Measurements from ENCODE around the gene SMIM23.

Gene SMIM23

DNA sequence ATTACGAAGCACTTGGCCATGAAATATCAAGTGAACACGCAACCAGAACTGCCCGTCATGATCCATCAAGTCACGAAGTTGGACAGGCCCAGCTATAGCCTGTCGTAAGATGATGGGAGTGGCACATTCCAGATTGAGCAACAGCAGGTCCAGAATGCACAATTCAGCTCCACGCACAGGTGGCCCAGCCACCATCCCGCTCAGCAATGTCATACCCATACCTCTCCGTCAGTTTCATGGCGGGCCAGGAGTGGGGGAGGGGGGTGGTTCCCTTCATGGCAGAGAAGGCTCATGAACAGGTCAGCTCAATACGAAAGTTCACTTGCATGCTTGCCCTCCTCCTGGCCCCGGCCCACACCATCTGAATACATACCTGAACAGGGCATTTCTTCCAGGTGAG lies 34.9 kb downstream of the SMIM23 start:
- DNase-seq (ENCODE audit: low read depth), result no peak

DNA sequence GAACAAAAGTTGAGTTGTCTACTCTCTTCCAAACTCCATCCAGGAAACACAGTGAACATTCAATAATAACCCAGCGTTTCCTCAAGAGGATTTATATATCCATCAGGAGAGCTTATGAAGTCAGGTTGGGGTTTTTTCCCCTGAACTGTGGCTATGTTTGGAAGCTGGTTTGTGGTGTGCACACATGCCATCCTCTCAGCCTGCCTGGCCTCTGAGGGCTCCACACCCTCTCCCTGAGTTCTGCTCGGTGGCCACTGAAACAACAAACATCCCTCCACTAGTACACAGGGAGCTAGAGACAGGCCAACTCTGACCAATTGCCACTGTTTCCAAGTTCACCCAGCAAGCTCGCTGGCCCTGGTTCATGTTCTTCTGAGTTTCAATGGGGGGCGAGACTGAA lies 35.7 kb downstream of the SMIM23 start:
- DNase-seq (ENCODE audit: low read depth), result no peak

DNA sequence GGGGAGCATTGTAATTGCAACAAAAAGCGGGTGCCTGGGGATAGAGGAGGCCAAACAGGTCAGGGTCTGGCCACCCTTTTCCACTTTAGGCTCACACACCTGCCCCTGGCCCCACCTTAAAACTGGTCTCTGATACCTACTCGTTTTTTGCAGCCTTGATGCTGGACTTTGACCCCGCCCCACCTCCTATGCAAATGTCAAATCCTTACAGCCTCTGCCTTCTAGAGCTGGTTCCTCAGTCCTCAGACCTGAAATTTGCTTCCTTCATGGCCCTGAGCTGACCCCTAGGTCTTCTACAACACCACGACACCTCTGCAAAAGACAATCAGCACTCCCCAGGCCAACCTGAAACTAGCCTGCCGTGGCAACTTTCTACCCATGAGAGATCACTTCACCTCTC lies 37.7 kb downstream of the SMIM23 start:
- no peak for DNase-seq (ENCODE audit: low read depth)

DNA sequence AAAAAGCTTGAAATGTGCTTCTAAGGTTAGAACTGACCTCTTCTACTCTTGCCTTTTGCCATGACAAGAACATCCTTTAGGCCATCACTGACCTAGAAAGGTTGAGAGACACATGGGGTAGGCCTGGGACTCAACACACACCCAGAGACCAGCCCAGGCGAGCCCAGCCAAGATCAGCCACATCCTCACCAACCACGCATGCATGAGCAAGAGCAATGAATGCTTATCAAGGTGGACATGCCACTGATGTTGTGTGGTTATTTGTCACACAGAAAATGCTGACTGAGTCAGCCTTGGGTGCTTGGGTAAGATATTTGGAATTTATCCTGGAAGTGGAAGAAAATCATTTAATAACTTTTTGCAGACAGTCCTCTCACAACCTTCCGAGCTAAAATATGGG lies 39.4 kb downstream of the SMIM23 start:
- no peak for DNase-seq (ENCODE audit: low read depth)

DNA sequence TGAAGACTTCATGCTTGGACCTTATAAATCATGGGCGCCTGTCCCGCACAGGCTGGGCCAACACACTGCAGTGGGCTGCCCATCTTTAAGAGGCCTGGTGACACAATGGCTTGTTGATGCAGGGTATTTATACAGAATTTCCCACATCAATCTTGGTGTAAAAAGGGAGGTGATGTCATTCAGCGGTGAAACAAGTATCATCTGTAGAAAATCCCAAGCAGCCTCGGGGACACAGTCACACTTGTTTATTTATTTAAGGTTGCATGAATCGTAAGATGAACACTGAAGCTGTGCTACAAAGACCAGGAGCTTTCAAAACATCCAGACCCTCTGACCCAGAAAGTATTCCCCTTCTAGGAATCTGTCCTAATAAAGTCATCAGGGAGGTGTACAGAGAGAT lies 40.5 kb downstream of the SMIM23 start:
- no peak for DNase-seq (ENCODE audit: low read depth)

DNA sequence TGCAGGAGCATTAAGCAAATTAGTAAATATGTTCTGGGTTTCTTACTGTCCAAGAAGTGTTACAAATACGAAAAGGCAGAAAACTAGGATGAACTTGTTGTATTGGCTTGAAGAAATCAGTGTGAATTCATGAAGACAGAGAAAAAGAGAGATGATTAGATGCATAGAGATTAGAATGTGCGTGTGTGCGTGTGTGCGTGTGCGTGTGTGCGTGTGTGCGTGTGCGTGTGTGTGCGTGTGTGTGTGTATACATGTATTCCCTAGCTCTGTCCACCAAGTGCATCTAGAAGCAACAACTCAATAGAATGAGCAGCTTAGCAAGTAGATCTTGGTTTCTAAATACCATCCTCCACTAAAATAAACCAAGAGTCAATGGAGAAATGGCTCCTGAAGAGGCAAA lies 41.5 kb downstream of the SMIM23 start:
- no peak for DNase-seq (ENCODE audit: low read depth)

DNA sequence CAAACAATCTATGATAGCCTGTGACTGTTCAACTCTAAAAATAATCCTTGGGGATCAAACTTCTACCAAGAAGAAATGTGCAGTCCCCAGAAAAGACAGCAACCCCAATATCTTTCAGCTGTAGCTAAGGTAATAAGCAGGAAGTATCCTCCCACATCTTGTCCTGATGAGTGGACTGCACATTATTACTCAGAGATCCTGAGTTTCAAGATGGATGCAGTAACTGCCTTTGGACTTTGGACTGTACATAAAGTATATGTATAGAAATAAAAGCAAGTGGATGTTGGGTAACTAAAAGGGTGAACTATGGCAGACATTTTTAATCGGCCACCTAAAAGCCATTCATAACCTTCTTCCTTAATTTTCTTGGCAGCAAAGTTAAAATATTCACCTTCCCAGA lies 45.1 kb downstream of the SMIM23 start:
- no peak for DNase-seq (ENCODE audit: low read depth)

DNA sequence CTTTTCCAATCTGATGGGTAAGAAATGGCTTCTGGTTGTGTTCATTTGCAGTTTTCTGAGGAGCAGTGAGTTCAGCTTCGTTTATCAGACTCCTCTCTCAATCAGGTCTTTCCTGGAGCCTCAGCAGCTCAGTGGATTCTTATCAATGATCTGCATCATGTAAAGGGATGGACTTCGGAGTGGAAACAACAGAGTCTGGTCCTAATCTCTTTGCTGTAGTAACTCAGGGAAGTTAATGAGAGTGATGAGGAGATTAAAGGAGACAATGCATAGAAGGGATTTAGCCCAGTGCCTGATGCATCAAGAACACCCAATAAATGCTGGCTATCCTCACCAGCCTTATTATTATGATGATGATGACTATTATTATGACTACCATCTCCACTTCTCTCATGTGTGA lies 47.2 kb downstream of the SMIM23 start:
- no peak for DNase-seq (ENCODE audit: low read depth)

DNA sequence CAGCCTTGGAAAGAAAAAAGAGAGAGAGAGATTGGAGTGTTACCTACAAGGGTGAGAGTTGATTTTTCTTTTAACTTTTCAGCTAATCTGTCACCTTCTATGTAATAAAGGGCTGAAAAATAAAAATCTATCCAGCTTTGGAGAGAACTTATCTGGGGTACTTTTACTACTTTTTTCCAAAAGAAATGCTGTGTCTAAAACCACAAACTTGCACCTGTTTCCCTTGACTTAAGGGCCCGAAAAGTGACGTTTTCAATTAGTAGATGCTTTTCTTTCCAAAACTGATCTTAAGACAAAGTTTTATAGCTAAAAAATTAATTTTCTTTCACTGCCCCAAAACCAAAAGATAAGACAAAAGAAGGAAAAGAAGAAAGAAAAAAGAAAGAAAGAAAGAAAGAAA lies 48.8 kb downstream of the SMIM23 start:
- DNase-seq (ENCODE audit: low read depth), result no peak

DNA sequence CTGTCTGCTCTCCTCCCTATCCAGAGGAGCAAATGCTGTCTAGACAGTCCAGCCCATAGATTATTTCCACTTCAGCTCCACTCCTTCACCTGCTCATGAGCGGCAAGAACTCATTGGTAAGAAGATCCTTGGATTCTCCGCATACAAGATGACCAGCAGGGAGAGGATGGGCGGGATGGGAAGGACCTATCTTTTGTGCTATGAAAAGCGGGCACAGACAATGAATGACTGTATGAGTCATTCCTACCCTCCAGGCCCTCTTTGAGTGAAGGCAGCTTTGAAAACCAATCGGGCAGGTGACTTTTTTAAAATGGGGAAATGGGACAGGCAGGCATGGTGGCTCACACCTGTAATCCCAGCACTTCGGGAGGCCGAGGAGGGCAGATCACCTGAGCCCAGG lies 49.4 kb downstream of the SMIM23 start:
- no peak for DNase-seq (ENCODE audit: low read depth)

DNA sequence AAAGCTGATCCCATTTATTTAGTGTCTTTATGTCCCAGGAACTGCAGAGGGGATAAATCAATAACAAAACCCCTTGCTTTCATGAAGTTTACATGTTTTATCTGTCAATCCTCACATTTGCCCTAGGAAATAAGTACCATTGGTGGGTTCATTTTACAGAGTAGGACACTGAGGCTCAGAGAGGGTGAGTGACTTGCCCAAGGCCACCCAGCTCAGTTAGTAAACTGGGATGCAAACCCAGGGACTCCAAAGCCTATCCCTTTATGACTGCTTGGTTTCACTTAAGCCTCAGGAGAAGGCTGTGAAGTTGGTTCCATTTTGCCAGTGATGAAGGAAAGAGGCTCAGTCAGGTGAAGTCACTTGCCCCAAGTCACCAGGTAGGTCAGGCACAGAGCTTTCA lies 51.9 kb downstream of the SMIM23 start:
- DNase-seq (ENCODE audit: low read depth), result no peak

DNA sequence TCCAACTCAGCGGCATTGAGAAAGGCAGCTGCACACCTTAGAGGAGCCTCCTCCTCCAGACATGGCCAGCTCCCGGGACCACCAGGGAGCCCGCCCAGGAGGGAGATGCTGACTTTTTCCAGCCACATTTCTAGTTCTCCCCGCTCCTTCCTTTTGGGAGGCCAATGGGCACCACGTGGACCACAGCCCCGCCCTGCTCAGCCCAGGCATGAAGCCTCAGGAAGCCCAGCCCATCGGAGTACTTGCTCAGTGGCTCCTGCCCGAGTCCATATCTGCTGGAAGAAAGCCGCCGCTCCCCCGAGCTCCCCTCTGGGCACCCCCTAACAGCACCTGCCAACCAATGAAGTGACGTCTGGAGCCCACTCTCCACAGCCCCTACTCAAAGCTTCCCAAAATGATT lies 52.4 kb downstream of the SMIM23 start:
- no peak for DNase-seq (ENCODE audit: low read depth)

DNA sequence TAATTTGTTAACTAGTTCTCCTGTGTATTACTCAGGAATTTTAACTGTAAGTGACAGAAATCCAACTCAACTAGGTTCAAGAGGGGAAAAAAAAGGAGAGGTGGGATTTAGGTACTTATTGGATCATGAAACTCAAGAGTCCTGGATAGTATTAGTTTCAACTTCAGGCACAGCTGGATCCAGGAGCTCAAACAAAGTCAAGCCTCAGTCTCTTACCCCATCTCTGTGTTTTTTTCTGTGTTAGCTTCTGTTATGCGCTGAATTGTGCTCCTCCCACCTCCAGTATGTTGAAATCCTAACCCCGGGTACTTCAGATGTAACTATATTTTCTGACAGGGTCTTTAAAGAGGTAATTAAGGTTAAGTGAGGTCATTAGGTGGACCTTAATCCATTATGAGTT lies 53.5 kb downstream of the SMIM23 start:
- no peak for DNase-seq (ENCODE audit: low read depth)

DNA sequence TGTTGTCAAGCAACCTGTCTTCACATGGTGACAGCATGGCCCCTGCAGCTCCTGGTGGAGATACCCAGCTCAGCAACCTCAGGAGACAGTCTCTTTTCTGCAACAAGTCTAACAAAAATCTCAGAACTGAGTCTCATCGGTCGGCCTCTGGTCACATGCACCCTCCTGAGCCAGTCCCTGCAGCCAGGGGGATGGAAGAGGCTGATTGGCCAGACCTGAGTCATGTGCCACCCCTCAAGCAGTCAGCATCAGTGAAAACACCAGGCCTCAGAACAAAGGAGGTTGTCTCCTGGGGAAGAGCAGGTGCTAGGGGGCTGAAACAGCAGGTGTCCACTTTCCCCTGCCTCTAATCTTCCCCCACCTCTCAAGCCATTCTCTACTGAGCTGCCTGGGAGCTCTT lies 54.4 kb downstream of the SMIM23 start:
- DNase-seq (ENCODE audit: low read depth), result no peak

Measured in HS-5 (cell line).